Thyroid gland (tissue), 4 donors: ENCODE measurements around the gene NT5C1A.

ENCODE experiments used
- POLR2A ChIP-seq, 2 donors: fragments of 450-650 bp; IDR thresholded peaks; one replicate each; pipeline ENCODE4 v1.6.1; 2017; ENCODE audit warnings: antibody characterized with exemption in 2 of 2, mild to moderate bottlenecking in 2 of 2, moderate library complexity in 1 of 2
- TF ChIP-seq, protein P1 (sequence below), 6 experiments: fragments of 200-600 bp in 3 of 6; fragments of 450-650 bp in 3 of 6; sonication (generic) in 3 of 6; IDR thresholded peaks; one replicate each; pipeline ENCODE4 v1.5.1; 2016 to 2019; ENCODE audit warnings: antibody characterized with exemption in 6 of 6, mild to moderate bottlenecking in 2 of 6, inconsistent platforms in 1 of 6, moderate library complexity in 1 of 6

DNA sequence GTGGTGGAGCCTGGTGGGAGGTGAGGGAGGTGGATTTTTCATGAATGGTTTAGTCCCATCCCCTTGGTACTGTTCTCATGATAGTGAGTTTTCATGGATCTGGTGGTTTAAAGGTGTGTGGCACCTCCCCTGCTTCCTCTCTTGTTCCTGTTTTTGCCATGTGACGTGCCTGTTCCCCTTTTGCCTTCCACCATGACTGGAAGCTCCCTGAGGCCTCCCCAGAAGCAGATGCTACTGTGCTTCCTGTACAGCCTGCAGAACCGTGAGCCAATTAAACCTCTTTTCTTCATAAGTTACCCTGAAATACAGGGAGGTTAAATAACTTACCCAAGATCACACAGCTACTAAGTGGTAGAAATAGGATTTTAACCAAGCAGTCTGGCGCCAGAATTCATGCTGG lies 28.2 kb downstream of the NT5C1A start:
- TF ChIP-seq, protein P1, sequence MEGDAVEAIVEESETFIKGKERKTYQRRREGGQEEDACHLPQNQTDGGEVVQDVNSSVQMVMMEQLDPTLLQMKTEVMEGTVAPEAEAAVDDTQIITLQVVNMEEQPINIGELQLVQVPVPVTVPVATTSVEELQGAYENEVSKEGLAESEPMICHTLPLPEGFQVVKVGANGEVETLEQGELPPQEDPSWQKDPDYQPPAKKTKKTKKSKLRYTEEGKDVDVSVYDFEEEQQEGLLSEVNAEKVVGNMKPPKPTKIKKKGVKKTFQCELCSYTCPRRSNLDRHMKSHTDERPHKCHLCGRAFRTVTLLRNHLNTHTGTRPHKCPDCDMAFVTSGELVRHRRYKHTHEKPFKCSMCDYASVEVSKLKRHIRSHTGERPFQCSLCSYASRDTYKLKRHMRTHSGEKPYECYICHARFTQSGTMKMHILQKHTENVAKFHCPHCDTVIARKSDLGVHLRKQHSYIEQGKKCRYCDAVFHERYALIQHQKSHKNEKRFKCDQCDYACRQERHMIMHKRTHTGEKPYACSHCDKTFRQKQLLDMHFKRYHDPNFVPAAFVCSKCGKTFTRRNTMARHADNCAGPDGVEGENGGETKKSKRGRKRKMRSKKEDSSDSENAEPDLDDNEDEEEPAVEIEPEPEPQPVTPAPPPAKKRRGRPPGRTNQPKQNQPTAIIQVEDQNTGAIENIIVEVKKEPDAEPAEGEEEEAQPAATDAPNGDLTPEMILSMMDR (IDR thresholded peaks at IDR 0.05) = no peak
- no peak for TF ChIP-seq POLR2A (IDR thresholded peaks at IDR 0.05)
